ENCODE data around the gene NLRP14.

Gene NLRP14

GRCh38 chr11:7056828-7057513, 36.7 kb downstream of the NLRP14 start:
- no peak for DNase-seq (ENCODE audit: extremely low read depth, low read depth)
- no peak for TF ChIP-seq CTCF (IDR thresholded peaks at IDR 0.05; ENCODE audit: low read depth, low read length)

GRCh38 chr11:7057641-7058040, 37.4 kb downstream of the NLRP14 start:
- TF ChIP-seq CTCF (IDR thresholded peaks at IDR 0.05; ENCODE audit: low read depth, low read length) = no peak
- no peak for DNase-seq (ENCODE audit: extremely low read depth, low read depth)

- no peak for DNase-seq (ENCODE audit: extremely low read depth, low read depth)
- no peak for TF ChIP-seq CTCF (IDR thresholded peaks at IDR 0.05; ENCODE audit: low read depth, low read length)
Observed at GRCh38 chr11:7060868-7061267, 40.6 kb downstream of the NLRP14 start.

GRCh38 chr11:7062534-7062933, 42.3 kb downstream of the NLRP14 start:
- no peak for DNase-seq (ENCODE audit: extremely low read depth, low read depth)
- no peak for TF ChIP-seq CTCF (IDR thresholded peaks at IDR 0.05; ENCODE audit: low read depth, low read length)

GRCh38 chr11:7072401-7073028, 52.2 kb downstream of the NLRP14 start:
- no peak for TF ChIP-seq CTCF (IDR thresholded peaks at IDR 0.05; ENCODE audit: low read depth, low read length)
- DNase-seq (ENCODE audit: extremely low read depth, low read depth) = no peak

GRCh38 chr11:7077101-7077500, 56.8 kb downstream of the NLRP14 start:
- DNase-seq (ENCODE audit: extremely low read depth, low read depth) = no peak
- no peak for TF ChIP-seq CTCF (IDR thresholded peaks at IDR 0.05; ENCODE audit: low read depth, low read length)

- TF ChIP-seq CTCF (IDR thresholded peaks at IDR 0.05; ENCODE audit: low read depth, low read length) = no peak
- no peak for DNase-seq (ENCODE audit: extremely low read depth, low read depth)
Observed at GRCh38 chr11:7079545-7080135, 59.4 kb downstream of the NLRP14 start.

Measured in AG09319 (cell line).